Urinary bladder (tissue), 4 donors: ENCODE data around the gene SPSB2. TPM values are rescaled to one million over a fixed set of nuclear protein-coding genes. Genes with fewer than 3 reads are reported as not detected.

ENCODE experiments used
- DNase-seq: peaks from one replicate; pipeline ENCODE4 v3.0.0-alpha.2; 2015; ENCODE audit errors: extremely low spot score
- H3K27ac ChIP-seq: one replicate; pipeline ENCODE4 v1.5.1; 2013; ENCODE audit warnings: low read depth, mild to moderate bottlenecking, moderate library complexity
- H3K36me3 ChIP-seq: one replicate; pipeline ENCODE4 v1.6.1; 2013; ENCODE audit warnings: mild to moderate bottlenecking, moderate library complexity; ENCODE audit not compliant: insufficient read depth
- H3K4me1 ChIP-seq: one replicate; pipeline ENCODE4 v1.6.1; 2013; ENCODE audit warnings: mild to moderate bottlenecking, moderate library complexity; ENCODE audit not compliant: insufficient read depth
- H3K4me3 ChIP-seq: one replicate; pipeline ENCODE4 v1.5.1; 2013; ENCODE audit warnings: low read depth, low read length
- WGBS: extraction: QIAGEN DNeasy Blood & Tissue Kit; methylation state at CpG from one replicate; pipeline ENCODE4 v1.1.7; 2013; 5-methylcytosine and 5-hydroxymethylcytosine counted together
- polyA plus RNA-seq: library from polyadenylated mRNA; stranded (reverse); fragments of 200-250 nt; gene quantifications from one replicate; pipeline ENCODE4 v1.2.3, GENCODE V29; 2013
- total RNA-seq: library from RNA; depleted of rRNA; stranded (reverse); fragments of >200 nt; gene quantifications from one replicate; pipeline ENCODE4 v1.2.3, GENCODE V29; 2014
- donor health status: healthy with polysubstance abuse.
- donor health status: healthy.

Gene SPSB2
- total and polyA plus RNA-seq, 2 donors = 3.2 to 12.3 TPM

GRCh38 chr12:6846316-6846869 is 26.7 kb downstream of the SPSB2 start:
- no peak overlapping the region for H3K27ac ChIP-seq
- 88% methylated on average over 7 of the region's 7 CpGs for WGBS
- H3K36me3 ChIP-seq = no peaks in the 10 kb centered on the region
- DNase-seq = no peak
- no peak overlapping the region for H3K4me3 ChIP-seq
- no peaks in the 10 kb centered on the region for H3K4me1 ChIP-seq

GRCh38 chr12:6845395-6845794 is 27.7 kb downstream of the SPSB2 start:
- Histone ChIP-seq H3K4me1 (no peaks in the 10 kb centered on the region), H3K27ac (no peak overlapping the region), H3K4me3 (no peak overlapping the region), H3K36me3 (no peaks in the 10 kb centered on the region)
- no peak for DNase-seq
- 92% methylated on average over 17 of the region's 17 CpGs for WGBS

- no peak for DNase-seq
- WGBS = 78% methylated on average over 16 of the region's 16 CpGs
- Histone ChIP-seq H3K36me3 (no peaks in the 10 kb centered on the region), H3K4me3 (no peak overlapping the region), H3K4me1 (no peaks in the 10 kb centered on the region), H3K27ac (no peak overlapping the region)
These were observed 29.8 kb downstream of the SPSB2 start for GRCh38 chr12:6843118-6843902.

- no peak for DNase-seq
- Histone ChIP-seq H3K27ac (no peak overlapping the region), H3K36me3 (no peaks in the 10 kb centered on the region), H3K4me1 (no peaks in the 10 kb centered on the region), H3K4me3 (no peak overlapping the region)
- 90% methylated on average over 4 of the region's 4 CpGs for WGBS
These were observed 31.0 kb downstream of the SPSB2 start for GRCh38 chr12:6842075-6842474.

- Histone ChIP-seq H3K27ac (no peak within 1 kb of the TSS), H3K36me3 (no peaks in the 10 kb centered on the region), H3K4me3 (no peak within 1 kb of the TSS), H3K4me1 (no peaks in the 10 kb centered on the region)
- DNase-seq = no peak
- 42% methylated on average over 24 of the region's 24 CpGs for WGBS
These were observed 32.2 kb downstream of the SPSB2 start, which contains the start of gene GNB3 for GRCh38 chr12:6840761-6841515. TSS of gene GNB3 (plus strand) at chr12:6840925. CDS start at chr12:6841288, 363 bp downstream.

GRCh38 chr12:6840330-6840729 is 32.8 kb downstream of the SPSB2 start:
- WGBS = 26% methylated on average over 1 of the region's 1 CpG
- no peaks in the 10 kb centered on the region for H3K36me3 ChIP-seq
- H3K27ac ChIP-seq = no peak overlapping the region
- no peaks in the 10 kb centered on the region for H3K4me1 ChIP-seq
- no peak for DNase-seq
- H3K4me3 ChIP-seq = no peak overlapping the region

GRCh38 chr12:6839482-6840201 is 33.5 kb downstream of the SPSB2 start:
- Histone ChIP-seq H3K4me1 (no peaks in the 10 kb centered on the region), H3K27ac (no peak overlapping the region), H3K36me3 (no peaks in the 10 kb centered on the region), H3K4me3 (no peak overlapping the region)
- no peak for DNase-seq
- WGBS = 65% methylated on average over 10 of the region's 10 CpGs

- Histone ChIP-seq H3K4me1 (no peaks in the 10 kb centered on the region), H3K4me3 (no peak overlapping the region), H3K36me3 (no peaks in the 10 kb centered on the region), H3K27ac (no peak overlapping the region)
- 93% methylated on average over 16 of the region's 16 CpGs for WGBS
- DNase-seq = no peak
These were observed 34.2 kb downstream of the SPSB2 start for GRCh38 chr12:6838854-6839253.

GRCh38 chr12:6837370-6838060 is 35.6 kb downstream of the SPSB2 start:
- H3K4me1 ChIP-seq = no peaks in the 10 kb centered on the region
- 94% methylated on average over 26 of the region's 26 CpGs for WGBS
- DNase-seq = no peak
- no peak overlapping the region for H3K27ac ChIP-seq
- H3K4me3 ChIP-seq = no peak overlapping the region
- no peaks in the 10 kb centered on the region for H3K36me3 ChIP-seq

GRCh38 chr12:6836851-6837250 is 36.3 kb downstream of the SPSB2 start:
- Histone ChIP-seq H3K27ac (no peak overlapping the region), H3K36me3 (no peaks in the 10 kb centered on the region), H3K4me3 (no peak overlapping the region), H3K4me1 (no peaks in the 10 kb centered on the region)
- DNase-seq = no peak
- WGBS = 93% methylated on average over 16 of the region's 16 CpGs

- 82% methylated on average over 5 of the region's 5 CpGs for WGBS
- Histone ChIP-seq H3K36me3 (no peaks in the 10 kb centered on the region), H3K27ac (no peak overlapping the region), H3K4me1 (no peaks in the 10 kb centered on the region), H3K4me3 (no peak overlapping the region)
- no peak for DNase-seq
These were observed 38.2 kb downstream of the SPSB2 start for GRCh38 chr12:6834873-6835272.

- H3K4me1 ChIP-seq = no peaks in the 10 kb centered on the region
- no peaks in the 10 kb centered on the region for H3K36me3 ChIP-seq
- no peak for DNase-seq
- WGBS = 72% methylated on average over 1 of the region's 1 CpG
- H3K4me3 ChIP-seq = no peak overlapping the region
- H3K27ac ChIP-seq = no peak overlapping the region
These were observed 38.8 kb downstream of the SPSB2 start for GRCh38 chr12:6834254-6834653.
